Measurements from ENCODE around the gene STAG2.

- TF ChIP-seq, protein P1, sequence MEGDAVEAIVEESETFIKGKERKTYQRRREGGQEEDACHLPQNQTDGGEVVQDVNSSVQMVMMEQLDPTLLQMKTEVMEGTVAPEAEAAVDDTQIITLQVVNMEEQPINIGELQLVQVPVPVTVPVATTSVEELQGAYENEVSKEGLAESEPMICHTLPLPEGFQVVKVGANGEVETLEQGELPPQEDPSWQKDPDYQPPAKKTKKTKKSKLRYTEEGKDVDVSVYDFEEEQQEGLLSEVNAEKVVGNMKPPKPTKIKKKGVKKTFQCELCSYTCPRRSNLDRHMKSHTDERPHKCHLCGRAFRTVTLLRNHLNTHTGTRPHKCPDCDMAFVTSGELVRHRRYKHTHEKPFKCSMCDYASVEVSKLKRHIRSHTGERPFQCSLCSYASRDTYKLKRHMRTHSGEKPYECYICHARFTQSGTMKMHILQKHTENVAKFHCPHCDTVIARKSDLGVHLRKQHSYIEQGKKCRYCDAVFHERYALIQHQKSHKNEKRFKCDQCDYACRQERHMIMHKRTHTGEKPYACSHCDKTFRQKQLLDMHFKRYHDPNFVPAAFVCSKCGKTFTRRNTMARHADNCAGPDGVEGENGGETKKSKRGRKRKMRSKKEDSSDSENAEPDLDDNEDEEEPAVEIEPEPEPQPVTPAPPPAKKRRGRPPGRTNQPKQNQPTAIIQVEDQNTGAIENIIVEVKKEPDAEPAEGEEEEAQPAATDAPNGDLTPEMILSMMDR (IDR thresholded peaks at IDR 0.05; ENCODE audit: low read length): no peak
- TF ChIP-seq EZH2 (optimal IDR thresholded peaks at IDR 0.05; ENCODE audit: low read depth, low read length): no peak
Observed at GRCh38 chrX:124086411-124086810, 124.9 kb downstream of the STAG2 start.
